Erythroblast (primary cell): Measurements from ENCODE around the gene TMEM200A.

Experiments used
- GATA1 ChIP-seq: IDR thresholded peaks from 2 replicates; pipeline ENCODE4 v1.6.1; 2011; ENCODE audit warnings: low read depth, mild to moderate bottlenecking, control low read depth, low read length, moderate library complexity
- POLR2A ChIP-seq: IDR thresholded peaks from 2 replicates; pipeline ENCODE4 v1.6.1; 2011; ENCODE audit warnings: mild to moderate bottlenecking, low read length

DNA sequence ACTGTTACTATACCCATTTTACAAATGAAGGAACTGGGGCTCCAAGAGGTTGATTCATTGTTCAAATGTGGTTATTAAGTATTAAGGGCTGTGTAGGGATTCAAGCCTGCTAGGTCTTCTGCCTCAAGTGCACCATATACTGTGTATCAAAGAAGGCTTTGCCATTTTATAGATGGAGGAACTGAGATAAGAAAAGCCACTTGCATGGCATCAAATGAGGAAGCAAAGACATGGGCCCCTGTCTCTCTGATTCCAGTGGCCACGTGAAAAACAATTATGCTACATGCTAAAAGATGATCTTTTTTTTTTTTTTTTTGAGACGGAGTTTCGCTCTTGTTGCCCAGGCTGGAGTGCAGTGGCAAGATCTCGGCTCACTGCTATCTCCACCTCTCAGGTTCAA is 67.0 kb downstream of the TMEM200A start:
- TF ChIP-seq POLR2A (no peak), GATA1 (no peak)
